AG04450 (cell line): ENCODE data around the gene APOLD1. TPM values are rescaled to one million over a fixed set of nuclear protein-coding genes. Genes with fewer than 3 reads are reported as not detected.

Experiments used
- CTCF ChIA-PET: fragments of 300-600, 350-600 bp; formaldehyde crosslinking; extraction: SDS; loops from one replicate; lab custom pipeline; 2022; ENCODE audit warnings: antibody characterized with exemption, inconsistent platforms; lab: Charles Lee
- POLR2A ChIA-PET: fragments of 350-600 bp; formaldehyde crosslinking; extraction: SDS; loops from one replicate; lab custom pipeline; 2021; ENCODE audit warnings: antibody characterized with exemption, inconsistent platforms; lab: Yijun Ruan, JAX
- DNase-seq: peaks from one replicate; pipeline ENCODE4 v3.0.0-alpha.2; 2011; ENCODE audit warnings: low read depth, low spot score
- H3K27ac ChIP-seq: one replicate; pipeline ENCODE4 v1.5.1; 2012; ENCODE audit warnings: low read depth, low read length, control low read depth
- H3K27me3 ChIP-seq: one replicate; pipeline ENCODE4 v1.6.0; 2012; ENCODE audit warnings: low read length; ENCODE audit not compliant: control insufficient read depth, insufficient read depth
- H3K4me3 ChIP-seq: 2 replicates; pipeline ENCODE4 v1.5.1; 2011; ENCODE audit warnings: mild to moderate bottlenecking, low read depth, low read length, control low read depth
- H3K9me3 ChIP-seq: 2 replicates; pipeline ENCODE4 v1.5.1; 2012; ENCODE audit warnings: low read length; ENCODE audit not compliant: control insufficient read depth, insufficient read depth
- polyA plus RNA-seq: library from polyadenylated mRNA; depleted of rRNA; stranded (reverse); fragments of >200 nt; gene quantifications from 2 replicates; pipeline ENCODE4 v1.2.3, GENCODE V29; 2011
- TF ChIP-seq, protein P1 (sequence below): IDR thresholded peaks from 2 replicates; pipeline ENCODE4 v1.5.1; 2011; ENCODE audit warnings: low read depth, low read length, control low read depth, inconsistent platforms

APOLD1 gene
- polyA plus RNA-seq, 1 experiment = 2.6 TPM

DNA sequence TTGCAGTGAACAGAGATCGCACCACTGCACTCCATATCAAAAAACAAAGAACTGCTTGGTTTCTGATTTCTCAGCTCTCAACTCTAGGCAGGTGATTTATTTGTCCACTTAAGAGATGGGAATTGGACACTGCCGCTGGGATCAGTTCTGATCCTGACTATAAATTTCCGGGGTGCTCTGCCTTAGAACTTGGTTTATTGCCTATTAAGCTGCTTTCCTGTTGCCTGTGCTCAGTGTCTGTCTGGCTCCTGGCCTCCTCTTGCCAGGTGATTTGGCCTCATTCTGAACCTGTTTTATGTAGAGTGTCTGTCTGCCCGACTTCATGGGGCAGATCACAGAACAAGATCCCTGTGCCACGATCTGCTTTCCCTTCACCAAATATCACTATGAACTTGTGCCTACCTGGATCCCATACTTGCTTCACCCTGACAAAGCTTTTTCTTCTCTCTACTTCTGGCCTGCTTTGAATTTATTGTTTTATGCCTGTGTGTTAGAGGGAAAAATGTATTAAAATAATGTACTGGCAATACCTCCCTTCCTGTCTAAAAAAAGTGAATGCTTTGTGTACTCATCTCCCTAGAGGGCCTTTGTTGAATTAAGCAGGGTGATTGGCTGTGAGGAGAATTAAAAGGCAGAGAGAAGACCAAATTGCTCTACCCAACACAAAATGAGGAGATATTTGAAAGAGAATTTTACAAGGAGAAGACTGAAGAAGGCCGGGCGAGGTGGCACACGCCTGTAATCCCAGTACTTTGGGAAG is 40.7 kb upstream of the APOLD1 start:
- Histone ChIP-seq H3K27me3 (no peaks in the 10 kb centered on the region), H3K4me3 (no peak overlapping the region), H3K9me3 (no peaks in the 10 kb centered on the region), H3K27ac (no peak overlapping the region)
- CTCF ChIA-PET = interaction anchor here (3.4 kb wide), 1 partner anchor 8 kb away, joined by 22 read pairs; no protein-coding TSS in a partner anchor
- DNase-seq = no peak
- POLR2A ChIA-PET = no interaction called here
- TF ChIP-seq, protein P1, sequence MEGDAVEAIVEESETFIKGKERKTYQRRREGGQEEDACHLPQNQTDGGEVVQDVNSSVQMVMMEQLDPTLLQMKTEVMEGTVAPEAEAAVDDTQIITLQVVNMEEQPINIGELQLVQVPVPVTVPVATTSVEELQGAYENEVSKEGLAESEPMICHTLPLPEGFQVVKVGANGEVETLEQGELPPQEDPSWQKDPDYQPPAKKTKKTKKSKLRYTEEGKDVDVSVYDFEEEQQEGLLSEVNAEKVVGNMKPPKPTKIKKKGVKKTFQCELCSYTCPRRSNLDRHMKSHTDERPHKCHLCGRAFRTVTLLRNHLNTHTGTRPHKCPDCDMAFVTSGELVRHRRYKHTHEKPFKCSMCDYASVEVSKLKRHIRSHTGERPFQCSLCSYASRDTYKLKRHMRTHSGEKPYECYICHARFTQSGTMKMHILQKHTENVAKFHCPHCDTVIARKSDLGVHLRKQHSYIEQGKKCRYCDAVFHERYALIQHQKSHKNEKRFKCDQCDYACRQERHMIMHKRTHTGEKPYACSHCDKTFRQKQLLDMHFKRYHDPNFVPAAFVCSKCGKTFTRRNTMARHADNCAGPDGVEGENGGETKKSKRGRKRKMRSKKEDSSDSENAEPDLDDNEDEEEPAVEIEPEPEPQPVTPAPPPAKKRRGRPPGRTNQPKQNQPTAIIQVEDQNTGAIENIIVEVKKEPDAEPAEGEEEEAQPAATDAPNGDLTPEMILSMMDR = no peak

DNA sequence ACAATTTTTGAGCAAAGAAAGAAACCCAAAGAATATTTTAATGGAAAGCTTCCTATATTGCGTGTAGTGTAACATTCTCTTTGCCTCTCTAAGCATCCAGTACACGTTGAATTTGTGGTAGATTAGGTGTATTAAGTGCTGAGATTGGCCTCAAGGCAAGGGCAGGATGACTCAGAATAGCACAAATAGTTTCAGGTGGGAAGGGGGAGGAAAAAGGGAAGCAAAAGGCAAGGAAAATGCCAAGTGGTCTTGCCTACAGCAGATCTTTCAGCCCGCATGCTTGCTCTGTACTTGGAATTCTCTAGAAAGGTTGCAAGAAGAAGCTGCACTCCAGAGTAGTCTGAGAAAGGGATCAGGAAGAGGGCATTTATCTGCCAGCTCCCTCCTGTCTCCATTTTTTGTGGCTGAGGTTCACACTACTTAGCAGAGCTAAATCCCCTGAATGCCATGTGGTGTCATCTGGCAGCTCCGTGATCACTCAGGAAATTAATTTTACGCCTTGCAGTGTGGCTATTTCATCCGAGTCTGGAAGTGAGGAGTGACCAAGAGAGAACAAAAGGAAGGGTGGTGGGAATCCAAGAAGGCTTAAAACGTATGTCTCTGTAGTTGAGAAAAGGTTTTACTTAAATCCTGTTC is 39.8 kb upstream of the APOLD1 start:
- H3K9me3 ChIP-seq = no peaks in the 10 kb centered on the region
- H3K27ac ChIP-seq = no peak overlapping the region
- no peak for DNase-seq
- POLR2A ChIA-PET = no interaction called here
- TF ChIP-seq, protein P1 = no peak
- no peak overlapping the region for H3K4me3 ChIP-seq
- CTCF ChIA-PET = interaction anchor here (3.4 kb wide), 1 partner anchor 9 kb away, joined by 22 read pairs; no protein-coding TSS in a partner anchor
- no peaks in the 10 kb centered on the region for H3K27me3 ChIP-seq

GRCh38 chr12:12747278-12747677 is 38.2 kb upstream of the APOLD1 start:
- H3K27me3 ChIP-seq = no peaks in the 10 kb centered on the region
- no peaks in the 10 kb centered on the region for H3K9me3 ChIP-seq
- TF ChIP-seq, protein P1 = no peak
- ChIA-PET POLR2A (no interaction called here), CTCF (interaction anchor here (1.0 to 3.4 kb wide), 2 partner anchors 9 to 11 kb away, joined by 3 to 22 read pairs; no protein-coding TSS in a partner anchor)
- H3K27ac ChIP-seq = no peak overlapping the region
- no peak overlapping the region for H3K4me3 ChIP-seq
- DNase-seq = no peak

GRCh38 chr12:12748044-12748443 is 37.4 kb upstream of the APOLD1 start:
- H3K27me3 ChIP-seq = no peaks in the 10 kb centered on the region
- H3K27ac ChIP-seq = no peak overlapping the region
- ChIA-PET CTCF (interaction anchor here (0.5 kb wide), 1 partner anchor 22 kb away, joined by 3 read pairs; no protein-coding TSS in a partner anchor), POLR2A (no interaction called here)
- no peak overlapping the region for H3K4me3 ChIP-seq
- DNase-seq = no peak
- H3K9me3 ChIP-seq = no peaks in the 10 kb centered on the region
- TF ChIP-seq, protein P1 = no peak

DNA sequence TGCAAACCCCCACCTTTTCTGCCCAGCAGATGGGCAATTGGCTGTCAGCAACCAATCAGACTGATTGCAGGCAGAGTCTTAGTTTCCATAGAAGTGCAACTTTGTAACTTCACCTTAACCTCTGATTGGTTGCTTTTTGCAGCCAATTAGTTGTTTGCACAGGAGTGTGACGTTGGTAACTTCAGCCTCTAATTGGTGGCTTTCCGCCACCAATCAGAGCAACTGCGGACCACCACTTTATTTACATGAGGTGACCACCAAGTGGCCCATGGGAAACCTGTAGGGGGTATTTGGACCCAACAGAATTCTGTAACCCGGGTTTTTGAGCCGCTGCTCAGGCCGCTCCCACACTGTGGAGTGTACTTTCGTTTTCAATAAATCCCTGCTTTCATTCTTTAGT is 36.0 kb upstream of the APOLD1 start:
- ChIA-PET CTCF (interaction anchor here (0.7 kb wide), 1 partner anchor 13 kb away, joined by 8 read pairs; no protein-coding TSS in a partner anchor), POLR2A (no interaction called here)
- Histone ChIP-seq H3K27ac (peak overlapping the region; percentile 31), H3K9me3 (no peaks in the 10 kb centered on the region), H3K27me3 (no peaks in the 10 kb centered on the region), H3K4me3 (peak overlapping the region; percentile 10; the same call in 1 of the 2 replicates)
- TF ChIP-seq, protein P1 = no peak
- no peak for DNase-seq
